GM23248 (cell line): ENCODE measurements around the gene ADGRA3.

Experiments used
- EZH2 ChIP-seq: fragments of 200-600 bp; sonication (generic); IDR thresholded peaks from 2 replicates; pipeline ENCODE4 v1.6.1; 2018; ENCODE audit warnings: antibody characterized with exemption, mild to moderate bottlenecking; ENCODE audit not compliant: insufficient read depth, poor library complexity, severe bottlenecking
- EZH2phosphoT487 ChIP-seq: fragments of 200-600 bp; sonication (generic); IDR thresholded peaks from 2 replicates; pipeline ENCODE4 v1.6.1; 2018; ENCODE audit warnings: antibody characterized with exemption, moderate library complexity, mild to moderate bottlenecking, low read depth; ENCODE audit not compliant: insufficient read depth

DNA sequence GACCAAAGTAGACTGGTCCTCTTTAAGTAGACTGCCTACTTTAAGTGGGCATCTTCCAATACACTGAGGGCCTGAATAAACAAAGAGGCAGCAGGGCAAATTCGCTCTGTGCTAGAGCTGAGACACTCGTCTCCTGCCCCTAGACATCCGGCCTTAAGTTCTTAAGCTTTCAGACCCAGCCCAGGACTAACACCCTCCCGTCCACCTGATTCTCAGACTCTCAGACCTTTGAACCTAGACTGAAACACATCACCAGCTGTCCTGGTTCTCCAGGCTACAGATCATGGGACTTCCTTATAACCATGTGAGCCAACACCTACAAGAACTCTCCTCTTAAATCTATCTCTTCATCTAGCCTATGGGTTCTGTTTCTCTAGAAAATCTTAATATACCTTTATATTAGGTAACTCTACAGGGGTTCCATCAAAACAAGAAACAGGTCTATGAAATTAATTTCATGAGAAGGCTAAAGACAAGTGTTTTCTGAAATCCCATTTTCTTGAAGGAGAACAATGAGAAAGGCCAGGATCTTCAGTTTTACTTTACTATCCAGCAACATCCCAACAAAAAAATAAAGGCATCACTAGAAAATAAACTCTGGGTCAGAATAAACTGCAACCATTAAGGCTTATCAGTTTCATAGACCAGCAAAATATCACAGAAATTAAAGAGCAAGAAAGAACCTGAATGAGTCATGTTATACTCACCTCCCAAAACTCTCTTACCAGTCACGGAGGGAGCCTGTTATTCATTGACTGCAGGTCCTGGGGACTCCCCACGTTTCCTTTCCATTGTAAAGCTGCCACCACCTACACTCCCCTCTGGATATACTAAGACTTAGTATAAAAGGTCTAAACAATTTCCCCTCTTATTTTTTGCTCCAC lies 14.8 kb downstream of the ADGRA3 start:
- TF ChIP-seq EZH2 (no peak), EZH2phosphoT487 (no peak)
